Measurements from ENCODE around the gene DOK3.

Gene DOK3

GRCh38 chr5:177520916-177521513, 11.4 kb upstream of the DOK3 start:
- Histone ChIP-seq H3K4me1 (ENCODE audit: control insufficient read depth, insufficient read depth, low read length) (peaks cover 19% of the 10 kb centered on the region), H3K9ac (ENCODE audit: low read depth, low read length) (peak overlapping the region; percentile 16), H3K4me3 (ENCODE audit: low read length) (no peak overlapping the region), H3K4me2 (ENCODE audit: low read length) (no peak overlapping the region), H3K27me3 (ENCODE audit: control insufficient read depth, insufficient read depth, low read length) (no peaks in the 10 kb centered on the region), H3K9me3 (replicated peaks; ENCODE audit: low read length) (no peaks in the 10 kb centered on the region), H3K36me3 (ENCODE audit: insufficient read depth, low read length) (peaks cover 58% of the 10 kb centered on the region)

GRCh38 chr5:177520271-177520670, 10.6 kb upstream of the DOK3 start:
- H3K4me1 ChIP-seq (ENCODE audit: control insufficient read depth, insufficient read depth, low read length): peaks cover 26% of the 10 kb centered on the region
- H3K4me2 ChIP-seq (ENCODE audit: low read length): no peak overlapping the region
- H3K36me3 ChIP-seq (ENCODE audit: insufficient read depth, low read length): peaks cover 58% of the 10 kb centered on the region
- H3K4me3 ChIP-seq (ENCODE audit: low read length): no peak overlapping the region
- peak overlapping the region; percentile 16 for H3K9ac ChIP-seq (ENCODE audit: low read depth, low read length)
- no peaks in the 10 kb centered on the region for H3K9me3 ChIP-seq (replicated peaks; ENCODE audit: low read length)
- H3K27me3 ChIP-seq (ENCODE audit: control insufficient read depth, insufficient read depth, low read length): no peaks in the 10 kb centered on the region

GRCh38 chr5:177519463-177520235, 10.0 kb upstream of the DOK3 start:
- H3K36me3 ChIP-seq (ENCODE audit: insufficient read depth, low read length): peaks cover 58% of the 10 kb centered on the region
- no peak overlapping the region for H3K4me2 ChIP-seq (ENCODE audit: low read length)
- H3K9ac ChIP-seq (ENCODE audit: low read depth, low read length): no peak overlapping the region
- no peaks in the 10 kb centered on the region for H3K27me3 ChIP-seq (ENCODE audit: control insufficient read depth, insufficient read depth, low read length)
- no peak overlapping the region for H3K4me3 ChIP-seq (ENCODE audit: low read length)
- H3K9me3 ChIP-seq (replicated peaks; ENCODE audit: low read length): no peaks in the 10 kb centered on the region
- peaks cover 26% of the 10 kb centered on the region for H3K4me1 ChIP-seq (ENCODE audit: control insufficient read depth, insufficient read depth, low read length)

- Histone ChIP-seq H3K36me3 (ENCODE audit: insufficient read depth, low read length) (peaks cover 66% of the 10 kb centered on the region), H3K4me2 (ENCODE audit: low read length) (peak within 1 kb of the TSS; percentile 100), H3K4me1 (ENCODE audit: control insufficient read depth, insufficient read depth, low read length) (peaks cover 25% of the 10 kb centered on the region), H3K9me3 (replicated peaks; ENCODE audit: low read length) (no peaks in the 10 kb centered on the region), H3K27me3 (ENCODE audit: control insufficient read depth, insufficient read depth, low read length) (no peaks in the 10 kb centered on the region), H3K9ac (ENCODE audit: low read depth, low read length) (peak within 1 kb of the TSS; percentile 87), H3K4me3 (ENCODE audit: low read length) (peak within 1 kb of the TSS; percentile 93)
Measured at GRCh38 chr5:177516601-177517568, 7.3 kb upstream of the DOK3 start, which contains the start of gene DDX41. Gene DDX41 (minus strand): TSS chr5:177516961. CDS start chr5:177516945, 16 bp downstream.

- H3K27me3 ChIP-seq (ENCODE audit: control insufficient read depth, insufficient read depth, low read length): no peaks in the 10 kb centered on the region
- H3K4me2 ChIP-seq (ENCODE audit: low read length): peak overlapping the region; percentile 100
- peak overlapping the region; percentile 87 for H3K9ac ChIP-seq (ENCODE audit: low read depth, low read length)
- peak overlapping the region; percentile 93 for H3K4me3 ChIP-seq (ENCODE audit: low read length)
- H3K4me1 ChIP-seq (ENCODE audit: control insufficient read depth, insufficient read depth, low read length): peaks cover 13% of the 10 kb centered on the region
- no peaks in the 10 kb centered on the region for H3K9me3 ChIP-seq (replicated peaks; ENCODE audit: low read length)
- H3K36me3 ChIP-seq (ENCODE audit: insufficient read depth, low read length): peaks cover 66% of the 10 kb centered on the region
Measured at GRCh38 chr5:177515580-177515979, 6.0 kb upstream of the DOK3 start.

- no peak overlapping the region for H3K4me3 ChIP-seq (ENCODE audit: low read length)
- H3K4me1 ChIP-seq (ENCODE audit: control insufficient read depth, insufficient read depth, low read length): peaks cover 20% of the 10 kb centered on the region
- H3K4me2 ChIP-seq (ENCODE audit: low read length): no peak overlapping the region
- H3K36me3 ChIP-seq (ENCODE audit: insufficient read depth, low read length): peaks cover 57% of the 10 kb centered on the region
- H3K9me3 ChIP-seq (replicated peaks; ENCODE audit: low read length): no peaks in the 10 kb centered on the region
- H3K9ac ChIP-seq (ENCODE audit: low read depth, low read length): no peak overlapping the region
- no peaks in the 10 kb centered on the region for H3K27me3 ChIP-seq (ENCODE audit: control insufficient read depth, insufficient read depth, low read length)
Measured at GRCh38 chr5:177514541-177514940, 4.9 kb upstream of the DOK3 start.

- Histone ChIP-seq H3K27me3 (ENCODE audit: control insufficient read depth, insufficient read depth, low read length) (no peaks in the 10 kb centered on the region), H3K4me1 (ENCODE audit: control insufficient read depth, insufficient read depth, low read length) (peaks cover 24% of the 10 kb centered on the region), H3K36me3 (ENCODE audit: insufficient read depth, low read length) (peaks cover 53% of the 10 kb centered on the region), H3K9me3 (replicated peaks; ENCODE audit: low read length) (no peaks in the 10 kb centered on the region), H3K9ac (ENCODE audit: low read depth, low read length) (no peak overlapping the region), H3K4me3 (ENCODE audit: low read length) (no peak overlapping the region), H3K4me2 (ENCODE audit: low read length) (no peak overlapping the region)
Measured at GRCh38 chr5:177513500-177513899, 3.9 kb upstream of the DOK3 start.

GRCh38 chr5:177512736-177513380, 3.2 kb upstream of the DOK3 start:
- Histone ChIP-seq H3K27me3 (ENCODE audit: control insufficient read depth, insufficient read depth, low read length) (no peaks in the 10 kb centered on the region), H3K9ac (ENCODE audit: low read depth, low read length) (no peak overlapping the region), H3K4me2 (ENCODE audit: low read length) (no peak overlapping the region), H3K4me3 (ENCODE audit: low read length) (no peak overlapping the region), H3K9me3 (replicated peaks; ENCODE audit: low read length) (no peaks in the 10 kb centered on the region), H3K36me3 (ENCODE audit: insufficient read depth, low read length) (peaks cover 53% of the 10 kb centered on the region), H3K4me1 (ENCODE audit: control insufficient read depth, insufficient read depth, low read length) (peaks cover 24% of the 10 kb centered on the region)

- Histone ChIP-seq H3K9ac (ENCODE audit: low read depth, low read length) (no peak overlapping the region), H3K4me1 (ENCODE audit: control insufficient read depth, insufficient read depth, low read length) (peaks cover 24% of the 10 kb centered on the region), H3K27me3 (ENCODE audit: control insufficient read depth, insufficient read depth, low read length) (no peaks in the 10 kb centered on the region), H3K36me3 (ENCODE audit: insufficient read depth, low read length) (peaks cover 53% of the 10 kb centered on the region), H3K4me3 (ENCODE audit: low read length) (no peak overlapping the region), H3K9me3 (replicated peaks; ENCODE audit: low read length) (no peaks in the 10 kb centered on the region), H3K4me2 (ENCODE audit: low read length) (no peak overlapping the region)
Measured at GRCh38 chr5:177511796-177512675, 2.4 kb upstream of the DOK3 start.

GRCh38 chr5:177511181-177511580, 1.6 kb upstream of the DOK3 start:
- Histone ChIP-seq H3K4me3 (ENCODE audit: low read length) (no peak overlapping the region), H3K4me1 (ENCODE audit: control insufficient read depth, insufficient read depth, low read length) (peaks cover 24% of the 10 kb centered on the region), H3K4me2 (ENCODE audit: low read length) (no peak overlapping the region), H3K36me3 (ENCODE audit: insufficient read depth, low read length) (peaks cover 53% of the 10 kb centered on the region), H3K9me3 (replicated peaks; ENCODE audit: low read length) (no peaks in the 10 kb centered on the region), H3K27me3 (ENCODE audit: control insufficient read depth, insufficient read depth, low read length) (no peaks in the 10 kb centered on the region), H3K9ac (ENCODE audit: low read depth, low read length) (no peak overlapping the region)

All from skeletal muscle satellite cell (primary cell).